Type B pancreatic cell (in vitro differentiated cells): ENCODE measurements around the gene TBR1. TPM values are rescaled to one million over a fixed set of nuclear protein-coding genes. Genes with fewer than 3 reads are reported as not detected.

Experiments
- DNase-seq: peaks from one replicate; pipeline ENCODE4 v3.0.0; 2021; ENCODE audit warnings: mixed read lengths; ENCODE audit not compliant: unreplicated experiment; ENCODE audit errors: extremely low spot score
- H3K27ac Mint-ChIP-seq: 2 replicates; pipeline ENCODE4 v1.8.0; 2021; ENCODE audit warnings: mild to moderate bottlenecking, mixed read lengths
- H3K27me3 Mint-ChIP-seq: 2 replicates; pipeline ENCODE4 v1.8.0; 2021; ENCODE audit warnings: mixed read lengths
- H3K36me3 Mint-ChIP-seq: 2 replicates; pipeline ENCODE4 v1.8.0; 2021; ENCODE audit warnings: mixed read lengths
- H3K4me1 Mint-ChIP-seq: one replicate; pipeline ENCODE4 v1.8.0; 2021; ENCODE audit warnings: mixed read lengths; ENCODE audit not compliant: unreplicated experiment
- H3K4me3 Mint-ChIP-seq: 2 replicates; pipeline ENCODE4 v1.8.0; 2021; ENCODE audit warnings: mild to moderate bottlenecking, mixed read lengths
- H3K9me3 Mint-ChIP-seq: 2 replicates; pipeline ENCODE4 v1.8.0; 2021; ENCODE audit warnings: mixed read lengths
- total RNA-seq: library from RNA; stranded (reverse); gene quantifications from 2 replicates; pipeline ENCODE4 v1.2.1, GENCODE V29; 2021; ENCODE audit warnings: low replicate concordance
- TF ChIP-seq, protein P1 (sequence below): fragments of 200-600 bp; sonication (generic); conservative IDR thresholded peaks from 2 replicates; pipeline ENCODE4 v1.5.0; 2021; ENCODE audit warnings: antibody characterized with exemption, mild to moderate bottlenecking

Gene TBR1
- total RNA-seq, 1 donor from 2014 or later, result 1.1 TPM

DNA sequence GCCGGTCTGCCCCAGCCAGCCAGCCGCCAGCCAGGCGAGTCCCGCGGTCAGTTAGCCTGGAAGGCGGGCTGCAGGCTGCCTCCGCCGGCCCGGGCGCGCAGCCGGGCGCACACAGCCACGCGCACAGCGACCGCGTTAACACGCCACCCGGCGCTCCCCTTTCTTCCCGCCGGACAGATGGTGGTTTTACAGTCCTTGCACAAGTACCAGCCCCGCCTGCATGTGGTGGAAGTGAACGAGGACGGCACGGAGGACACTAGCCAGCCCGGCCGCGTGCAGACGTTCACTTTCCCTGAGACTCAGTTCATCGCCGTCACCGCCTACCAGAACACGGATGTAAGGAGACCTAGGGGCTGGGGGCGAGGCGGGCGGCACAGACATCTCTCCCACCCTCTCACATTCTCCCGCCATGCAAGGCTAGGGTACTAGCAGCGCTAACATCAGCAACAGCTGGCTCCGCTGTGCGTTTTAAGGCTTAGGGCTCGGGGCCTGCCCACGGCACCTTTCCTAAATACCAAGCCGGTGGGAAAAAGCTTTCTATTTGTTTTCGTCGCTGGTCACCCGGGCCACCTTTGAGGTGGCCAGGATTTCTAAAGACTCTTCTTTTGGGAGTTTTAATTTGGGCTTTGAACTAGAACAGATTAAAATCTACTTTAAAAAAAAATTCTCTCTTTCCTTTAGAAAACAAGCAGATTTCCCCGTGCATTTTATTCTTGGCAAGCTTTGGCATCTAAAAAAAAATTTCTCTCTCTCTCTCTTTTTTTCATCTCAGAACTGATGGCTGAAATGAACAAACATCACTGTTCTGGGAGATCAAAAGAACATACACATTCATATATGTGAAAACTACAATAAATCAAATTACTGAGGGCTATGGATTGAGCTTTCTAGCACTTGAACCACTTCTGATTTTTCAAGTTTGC, 2.9 kb downstream of the TBR1 start:
- H3K4me1 Mint-ChIP-seq, result peaks cover 25% of the 10 kb centered on the region
- peaks cover 92% of the 10 kb centered on the region for H3K27me3 Mint-ChIP-seq
- H3K4me3 Mint-ChIP-seq, result peak overlapping the region; percentile 80
- TF ChIP-seq, protein P1, sequence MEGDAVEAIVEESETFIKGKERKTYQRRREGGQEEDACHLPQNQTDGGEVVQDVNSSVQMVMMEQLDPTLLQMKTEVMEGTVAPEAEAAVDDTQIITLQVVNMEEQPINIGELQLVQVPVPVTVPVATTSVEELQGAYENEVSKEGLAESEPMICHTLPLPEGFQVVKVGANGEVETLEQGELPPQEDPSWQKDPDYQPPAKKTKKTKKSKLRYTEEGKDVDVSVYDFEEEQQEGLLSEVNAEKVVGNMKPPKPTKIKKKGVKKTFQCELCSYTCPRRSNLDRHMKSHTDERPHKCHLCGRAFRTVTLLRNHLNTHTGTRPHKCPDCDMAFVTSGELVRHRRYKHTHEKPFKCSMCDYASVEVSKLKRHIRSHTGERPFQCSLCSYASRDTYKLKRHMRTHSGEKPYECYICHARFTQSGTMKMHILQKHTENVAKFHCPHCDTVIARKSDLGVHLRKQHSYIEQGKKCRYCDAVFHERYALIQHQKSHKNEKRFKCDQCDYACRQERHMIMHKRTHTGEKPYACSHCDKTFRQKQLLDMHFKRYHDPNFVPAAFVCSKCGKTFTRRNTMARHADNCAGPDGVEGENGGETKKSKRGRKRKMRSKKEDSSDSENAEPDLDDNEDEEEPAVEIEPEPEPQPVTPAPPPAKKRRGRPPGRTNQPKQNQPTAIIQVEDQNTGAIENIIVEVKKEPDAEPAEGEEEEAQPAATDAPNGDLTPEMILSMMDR, result no peak
- no peaks in the 10 kb centered on the region for H3K9me3 Mint-ChIP-seq
- no peak for DNase-seq
- H3K36me3 Mint-ChIP-seq, result no peaks in the 10 kb centered on the region
- H3K27ac Mint-ChIP-seq, result no peak overlapping the region

DNA sequence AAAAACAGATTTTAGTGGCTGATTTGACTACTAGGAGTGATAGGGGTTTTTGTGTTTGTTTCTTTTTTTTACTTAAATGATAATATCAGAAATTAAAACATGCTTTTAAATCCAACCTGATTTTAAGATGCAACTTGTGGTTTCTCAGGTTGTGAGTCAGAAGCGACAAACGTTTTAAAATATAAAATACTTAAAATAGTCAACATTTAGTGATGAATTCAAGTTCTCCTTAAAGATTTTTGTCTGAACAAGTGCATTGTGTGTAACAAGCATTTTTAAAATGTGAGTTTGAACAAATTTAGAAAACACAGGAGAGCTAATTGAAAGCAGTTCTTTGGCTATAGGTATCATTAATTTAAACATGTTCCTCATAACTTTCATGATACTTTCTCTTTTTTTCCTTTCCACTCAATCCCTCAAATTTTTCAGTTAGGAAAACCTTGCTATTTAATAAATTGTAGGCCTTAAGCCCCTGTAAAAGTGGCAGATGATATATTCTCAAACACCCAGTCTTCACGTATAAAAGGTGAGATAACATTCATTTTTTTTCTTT, 3.6 kb downstream of the TBR1 start:
- H3K27me3 Mint-ChIP-seq, result peaks cover 96% of the 10 kb centered on the region

DNA sequence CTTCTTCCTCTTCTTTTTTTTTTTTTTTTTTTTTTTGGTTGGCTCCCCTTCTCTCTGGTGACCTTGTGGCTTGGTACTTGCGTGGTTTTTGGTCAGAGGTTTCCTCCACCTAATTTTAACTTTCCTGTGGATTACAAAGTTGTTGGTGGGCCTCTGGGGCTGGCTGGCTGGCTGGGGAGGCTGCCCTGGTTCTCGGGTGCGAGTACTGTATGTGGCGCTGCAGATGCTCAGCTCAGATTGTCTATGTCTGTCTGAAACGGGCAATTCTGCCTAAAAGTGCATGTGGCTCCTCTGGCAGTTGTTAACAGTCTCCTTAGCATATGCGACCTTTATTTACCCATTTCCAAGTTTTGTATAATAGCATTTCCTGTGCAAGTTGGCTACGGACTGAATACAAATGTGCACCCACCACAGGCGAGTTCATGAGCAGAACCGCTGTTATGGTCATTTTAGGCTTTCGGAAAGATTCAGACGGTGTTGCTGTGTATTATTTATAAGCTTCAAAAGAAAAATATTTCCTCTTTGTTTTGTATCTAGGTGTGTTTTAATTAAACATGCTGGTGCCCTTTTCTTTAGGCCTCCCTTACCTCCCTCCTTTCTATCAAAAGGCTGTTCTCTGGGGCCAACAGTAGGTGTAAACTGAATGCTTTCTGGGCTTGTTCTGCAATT, 4.4 kb downstream of the TBR1 start:
- H3K4me3 Mint-ChIP-seq, result peak overlapping the region; percentile 68
- H3K4me1 Mint-ChIP-seq, result peaks cover 30% of the 10 kb centered on the region

More for the DNA sequence above, 3.6 kb downstream of the TBR1 start:
- Mint-ChIP-seq H3K27ac (no peak overlapping the region), H3K9me3 (no peaks in the 10 kb centered on the region), H3K4me1 (peaks cover 32% of the 10 kb centered on the region), H3K36me3 (no peaks in the 10 kb centered on the region), H3K4me3 (no peak overlapping the region)
- TF ChIP-seq, protein P1, result no peak
- DNase-seq, result no peak

DNA sequence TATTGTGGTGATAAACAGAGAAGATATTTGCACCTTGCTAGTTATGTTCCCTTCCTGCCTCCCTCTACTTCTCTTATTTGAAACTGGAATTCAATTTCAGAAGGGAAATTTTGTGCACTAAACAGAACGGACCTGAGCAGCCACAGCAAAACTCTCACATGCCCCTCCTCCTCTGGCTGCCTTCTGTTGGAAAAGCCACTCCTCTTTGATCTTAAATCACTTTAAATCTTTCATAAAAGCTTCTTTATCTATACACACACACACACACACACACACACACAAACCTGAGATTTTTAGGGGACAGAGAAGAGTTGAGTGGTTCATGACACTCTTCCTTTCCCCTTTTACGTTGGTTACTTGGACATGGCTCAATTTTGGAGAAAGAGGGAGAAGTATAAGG, 5.6 kb downstream of the TBR1 start:
- Mint-ChIP-seq H3K4me1 (peaks cover 18% of the 10 kb centered on the region), H3K27ac (peak overlapping the region; percentile 9), H3K27me3 (peaks cover 96% of the 10 kb centered on the region), H3K36me3 (no peaks in the 10 kb centered on the region), H3K4me3 (no peak overlapping the region), H3K9me3 (no peaks in the 10 kb centered on the region)
- DNase-seq, result no peak
- TF ChIP-seq, protein P1, result no peak

More for the DNA sequence above, 4.4 kb downstream of the TBR1 start:
- Mint-ChIP-seq H3K9me3 (no peaks in the 10 kb centered on the region), H3K36me3 (no peaks in the 10 kb centered on the region), H3K27ac (no peak overlapping the region), H3K27me3 (peaks cover 96% of the 10 kb centered on the region)
- DNase-seq, result no peak
- TF ChIP-seq, protein P1, result no peak

DNA sequence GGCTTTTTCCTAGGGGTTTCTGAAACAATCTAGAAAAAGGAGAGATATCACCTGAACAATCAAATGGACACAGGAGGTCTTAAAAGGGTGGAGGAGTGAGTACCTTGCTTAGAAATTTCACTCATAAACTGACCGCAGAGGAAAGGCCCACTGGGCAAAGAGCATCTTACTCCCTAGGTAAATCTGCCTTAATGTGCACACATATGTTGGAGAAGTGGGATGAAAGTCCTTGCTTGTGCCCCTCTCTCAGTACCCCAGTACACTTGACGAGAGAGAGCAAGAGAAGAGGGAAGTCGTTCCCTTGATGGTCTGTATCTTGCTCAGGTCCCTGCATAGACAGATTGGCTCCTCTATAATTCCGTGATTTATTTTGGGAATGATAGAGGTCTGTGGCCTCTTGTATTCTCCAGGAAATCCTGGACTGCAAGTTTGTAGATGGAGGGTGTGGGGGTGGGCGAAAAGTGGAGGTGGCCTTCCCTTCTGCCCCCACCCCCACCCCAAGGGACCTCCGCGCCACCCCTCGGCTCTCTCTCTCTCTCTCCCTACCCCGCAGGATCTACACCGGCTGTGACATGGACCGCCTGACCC, 6.8 kb downstream of the TBR1 start:
- Mint-ChIP-seq H3K27ac (no peak overlapping the region), H3K4me1 (peaks cover 19% of the 10 kb centered on the region), H3K27me3 (peaks cover 96% of the 10 kb centered on the region), H3K4me3 (peak overlapping the region; percentile 78), H3K9me3 (no peaks in the 10 kb centered on the region), H3K36me3 (no peaks in the 10 kb centered on the region)
- no peak for DNase-seq
- TF ChIP-seq, protein P1, result no peak
